ENCODE data around the gene OR10C1.

OR10C1 gene

GRCh38 chr6:29479560-29479959, 40.5 kb downstream of the OR10C1 start:
- DNase-seq, result no peak

- no peak for DNase-seq
These were observed 44.1 kb downstream of the OR10C1 start for GRCh38 chr6:29483186-29483585.

GRCh38 chr6:29483735-29484134, 44.6 kb downstream of the OR10C1 start:
- no peak for DNase-seq

GRCh38 chr6:29486577-29486976, 47.5 kb downstream of the OR10C1 start:
- DNase-seq, result no peak

- DNase-seq, result no peak
These were observed 48.0 kb downstream of the OR10C1 start for GRCh38 chr6:29487131-29487530.

- no peak for DNase-seq
These were observed 48.6 kb downstream of the OR10C1 start, which contains the start of gene MAS1L for GRCh38 chr6:29487660-29488059. MAS1L (minus strand) TSS chr6:29487956; CDS start chr6:29487902, 54 bp downstream.

GRCh38 chr6:29488874-29489273, 49.8 kb downstream of the OR10C1 start:
- no peak for DNase-seq

- DNase-seq, result no peak
These were observed 50.2 kb downstream of the OR10C1 start for GRCh38 chr6:29489286-29489685.

GRCh38 chr6:29490055-29490454, 50.9 kb downstream of the OR10C1 start:
- DNase-seq, result no peak

- no peak for DNase-seq
These were observed 51.4 kb downstream of the OR10C1 start for GRCh38 chr6:29490552-29490951.

Measured in activated CD4-positive, alpha-beta T cell treated with anti-CD3 and anti-CD28 coated beads, Interleukin-2, Interleukin-6, amounts not matched to agents 100 ng/mL and 50 ng/mL, durations not matched to agents 16 hours and 8 hours (primary cell).